Measurements from ENCODE around the gene BOLA1. TPM values are rescaled to one million over a fixed set of nuclear protein-coding genes. Genes with fewer than 3 reads are reported as not detected.

Gene BOLA1
- total and polyA plus RNA-seq, 12 donors: 12.9 to 33.6 (median 16.1) TPM

DNA sequence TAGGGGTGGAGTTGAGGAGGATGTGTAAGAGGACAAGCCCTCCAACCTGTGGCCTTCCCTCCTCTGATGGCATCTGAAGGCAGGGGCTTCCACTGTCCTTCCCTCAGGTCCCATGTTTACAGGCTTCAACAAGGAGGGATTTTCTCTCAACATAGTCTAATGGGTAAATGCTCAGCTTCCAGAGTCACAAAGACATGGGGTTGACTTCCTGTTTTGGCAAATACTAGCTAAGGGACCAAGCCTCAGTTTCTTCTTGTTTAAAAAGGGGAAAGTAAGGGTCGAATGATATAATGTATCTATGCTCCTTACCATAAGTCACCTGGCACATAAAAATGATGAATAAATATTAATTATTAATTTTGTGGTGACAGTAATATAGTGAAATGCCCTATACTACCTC is 15.2 kb downstream of the BOLA1 start:
- intact Hi-C loops (cut with DNase I): no loop called here
- H3K9me3 ChIP-seq: no peaks in the 10 kb centered on the region
- ATAC-seq (no peak), DNase-seq (no peak)
- H3K36me3 ChIP-seq: no peaks in the 10 kb centered on the region
- no peak overlapping the region for H3K27ac ChIP-seq
- peaks cover 0 to 26% (median 6%) of the 10 kb centered on the region in 7 donors for H3K27me3 ChIP-seq
- no peak overlapping the region for H3K4me3 ChIP-seq
- TF ChIP-seq, protein P1, sequence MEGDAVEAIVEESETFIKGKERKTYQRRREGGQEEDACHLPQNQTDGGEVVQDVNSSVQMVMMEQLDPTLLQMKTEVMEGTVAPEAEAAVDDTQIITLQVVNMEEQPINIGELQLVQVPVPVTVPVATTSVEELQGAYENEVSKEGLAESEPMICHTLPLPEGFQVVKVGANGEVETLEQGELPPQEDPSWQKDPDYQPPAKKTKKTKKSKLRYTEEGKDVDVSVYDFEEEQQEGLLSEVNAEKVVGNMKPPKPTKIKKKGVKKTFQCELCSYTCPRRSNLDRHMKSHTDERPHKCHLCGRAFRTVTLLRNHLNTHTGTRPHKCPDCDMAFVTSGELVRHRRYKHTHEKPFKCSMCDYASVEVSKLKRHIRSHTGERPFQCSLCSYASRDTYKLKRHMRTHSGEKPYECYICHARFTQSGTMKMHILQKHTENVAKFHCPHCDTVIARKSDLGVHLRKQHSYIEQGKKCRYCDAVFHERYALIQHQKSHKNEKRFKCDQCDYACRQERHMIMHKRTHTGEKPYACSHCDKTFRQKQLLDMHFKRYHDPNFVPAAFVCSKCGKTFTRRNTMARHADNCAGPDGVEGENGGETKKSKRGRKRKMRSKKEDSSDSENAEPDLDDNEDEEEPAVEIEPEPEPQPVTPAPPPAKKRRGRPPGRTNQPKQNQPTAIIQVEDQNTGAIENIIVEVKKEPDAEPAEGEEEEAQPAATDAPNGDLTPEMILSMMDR (IDR thresholded peaks at IDR 0.05): no peak
- peaks cover 0 to 16% (median 0%) of the 10 kb centered on the region in 9 donors for H3K4me1 ChIP-seq
- 93 to 97% methylated on average over 1 of the region's 1 CpG for WGBS, 2 donors

DNA sequence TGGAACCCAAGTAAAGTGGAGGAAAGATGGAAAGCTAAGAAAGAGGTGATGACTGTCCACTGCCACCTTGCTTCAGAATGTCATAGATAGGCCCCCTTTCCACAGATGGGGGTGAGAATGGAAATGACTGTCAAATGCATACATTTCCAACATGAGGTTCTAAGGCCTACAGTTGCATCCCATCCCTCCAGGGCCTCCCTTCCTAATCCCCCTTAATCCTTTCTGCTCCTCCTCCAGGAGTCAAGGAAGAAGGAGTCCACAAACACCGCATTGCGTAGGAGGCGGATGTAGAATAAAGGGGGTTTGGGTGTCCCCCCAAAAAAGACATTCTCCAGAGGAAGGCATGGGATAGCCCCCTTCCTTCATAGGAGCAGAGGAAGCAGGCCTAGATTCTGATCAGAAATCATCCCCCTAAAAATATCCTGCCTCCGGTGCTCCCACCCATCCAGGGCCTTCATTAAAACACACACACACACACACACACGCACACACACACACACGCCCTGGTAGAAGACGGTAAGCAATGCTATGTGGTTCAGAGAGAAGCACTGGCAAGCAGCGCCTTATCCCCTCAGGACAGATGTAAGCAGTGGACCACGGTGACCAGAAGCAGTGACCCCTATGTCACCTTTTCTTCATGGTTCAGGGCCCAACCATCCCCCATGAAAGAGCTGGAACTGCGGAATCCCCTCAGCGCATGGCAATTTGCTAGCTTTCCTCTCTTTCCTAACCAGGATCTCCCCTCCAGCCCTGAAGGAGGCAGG is 16.2 kb downstream of the BOLA1 start:
- no peak overlapping the region for H3K4me3 ChIP-seq
- no peak for ATAC-seq
- 82 to 85% methylated on average over 11 of the region's 11 CpGs for WGBS, 2 donors
- H3K4me1 ChIP-seq: peaks cover 0 to 16% (median 0%) of the 10 kb centered on the region in 9 donors
- H3K27ac ChIP-seq: no peak overlapping the region
- DNase-seq: no peak
- no peaks in the 10 kb centered on the region for H3K9me3 ChIP-seq
- H3K36me3 ChIP-seq: no peaks in the 10 kb centered on the region
- TF ChIP-seq, protein P1 (IDR thresholded peaks at IDR 0.05): no peak
- intact Hi-C loops (cut with DNase I): no loop called here
- H3K27me3 ChIP-seq: peaks cover 0 to 26% (median 6%) of the 10 kb centered on the region in 7 donors

DNA sequence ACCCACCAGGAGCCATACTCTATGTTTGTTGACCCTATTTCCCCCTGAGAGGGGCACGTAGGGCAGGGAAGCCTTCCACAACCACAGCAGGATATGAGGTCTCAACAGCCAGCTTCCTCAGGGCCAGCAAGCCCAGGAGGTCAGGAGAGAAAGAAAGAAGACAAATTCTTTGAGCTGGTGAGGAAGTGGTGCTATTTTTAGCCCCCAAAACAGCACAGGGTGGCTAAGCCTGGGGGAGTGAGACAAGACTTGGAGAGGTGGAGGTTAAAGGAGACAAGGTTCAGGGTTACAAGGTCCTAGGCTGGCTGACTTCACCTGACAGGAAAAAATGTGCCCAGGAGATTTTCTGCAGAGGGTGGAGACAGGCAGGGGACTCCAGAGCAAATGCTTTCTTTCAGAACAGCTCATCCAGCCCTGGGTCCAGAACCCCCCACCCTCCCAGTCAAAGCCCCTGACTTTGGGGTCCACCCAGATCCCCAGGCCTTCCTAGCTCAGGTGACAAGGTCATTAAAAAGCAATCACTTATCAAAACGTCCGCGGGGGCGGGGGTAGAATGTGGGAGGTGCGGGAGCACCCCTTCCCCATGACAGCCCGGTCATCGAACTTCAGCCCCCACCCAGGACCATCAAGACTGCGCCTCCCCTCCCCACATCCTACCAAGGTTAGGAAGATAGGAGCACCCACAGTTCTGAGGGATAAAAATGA is 17.0 kb downstream of the BOLA1 start:
- Histone ChIP-seq H3K36me3 (peaks cover 0 to 3% (median 0%) of the 10 kb centered on the region in 9 donors), H3K4me1 (peaks cover 0 to 16% (median 0%) of the 10 kb centered on the region in 9 donors), H3K27ac (no peak overlapping the region), H3K9me3 (no peaks in the 10 kb centered on the region), H3K4me3 (peak overlapping the region in 1 of 10 donors; percentile 51), H3K27me3 (peaks cover 0 to 26% (median 6%) of the 10 kb centered on the region in 7 donors)
- ATAC-seq (no peak), DNase-seq (no peak)
- 24 to 33% methylated on average over 9 of the region's 9 CpGs for WGBS, 2 donors
- intact Hi-C loops (cut with DNase I): no loop called here
- TF ChIP-seq, protein P1 (IDR thresholded peaks at IDR 0.05): no peak

DNA sequence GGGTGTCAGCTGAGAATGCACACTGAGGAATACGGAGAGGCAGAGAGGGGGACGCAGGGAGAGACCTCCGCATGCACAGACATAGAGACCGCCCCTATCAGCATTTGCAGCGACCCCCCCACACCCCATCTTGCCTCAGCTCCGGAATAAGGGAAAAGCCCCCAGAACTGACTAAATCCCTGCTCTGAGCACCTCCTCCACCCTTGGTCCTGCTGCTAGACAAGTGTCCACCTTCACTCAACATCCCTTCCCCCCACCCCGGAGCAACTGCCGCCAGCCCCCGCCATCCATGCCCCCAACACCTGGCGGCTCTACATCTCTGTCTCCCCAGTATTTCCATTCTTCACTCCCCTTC is 17.5 kb downstream of the BOLA1 start:
- ATAC-seq: peak in 1 of 8 donors; percentile 9
- TF ChIP-seq, protein P1 (IDR thresholded peaks at IDR 0.05): no peak
- no peaks in the 10 kb centered on the region for H3K9me3 ChIP-seq
- H3K27ac ChIP-seq: no peak overlapping the region
- H3K4me3 ChIP-seq: peak overlapping the region in 4 of 10 donors; percentile 46 to 53 (median 50)
- peaks cover 0 to 26% (median 6%) of the 10 kb centered on the region in 7 donors for H3K27me3 ChIP-seq
- 17 to 19% methylated on average over 10 of the region's 10 CpGs for WGBS, 2 donors
- intact Hi-C loops (cut with DNase I): no loop called here
- DNase-seq: no peak
- H3K4me1 ChIP-seq: peaks cover 0 to 16% (median 0%) of the 10 kb centered on the region in 9 donors
- peaks cover 0 to 8% (median 0%) of the 10 kb centered on the region in 9 donors for H3K36me3 ChIP-seq

Measured in heart right ventricle (tissue), 16 donors.